Hepatocyte (in vitro differentiated cells): ENCODE results near the gene HINFP.

Experiments
- CTCF ChIP-seq: fragments of 200-600 bp; sonication (generic); IDR thresholded peaks from 2 replicates; pipeline ENCODE4 v1.5.1; 2016; ENCODE audit warnings: antibody characterized with exemption, mild to moderate bottlenecking; ENCODE audit not compliant: poor library complexity
- EZH2 ChIP-seq: fragments of 200-600 bp; sonication (generic); IDR thresholded peaks from 2 replicates; pipeline ENCODE4 v1.6.1; 2016; ENCODE audit warnings: antibody characterized with exemption, mild to moderate bottlenecking, borderline replicate concordance
- EZH2phosphoT487 ChIP-seq: fragments of 200-600 bp; sonication (generic); IDR thresholded peaks from one replicate; pipeline ENCODE4 v1.6.1; 2018; ENCODE audit warnings: antibody characterized with exemption, mild to moderate bottlenecking, low read depth, moderate library complexity; ENCODE audit not compliant: unreplicated experiment, severe bottlenecking

GRCh38 chr11:119100994-119101758, 20.2 kb upstream of the HINFP start:
- TF ChIP-seq CTCF (no peak), EZH2phosphoT487 (no peak), EZH2 (no peak)
